ENCODE data around the gene HTRA1.

Gene HTRA1

GRCh38 chr10:122461367-122461728 is at the start of gene HTRA1:
TSS of gene HTRA1 (plus strand) at chr10:122461553. CDS start at chr10:122461653, 100 bp downstream.
- in situ Hi-C loops (cut with HindIII; ENCODE audit: low sequenced_read_pairs), result no loop called here
- H3K4me3 ChIP-seq (ENCODE audit: low read depth, low read length), result peak within 1 kb of the TSS; percentile 63
- no peak for DNase-seq (ENCODE audit: low read depth)
- no peak for TF ChIP-seq CTCF (IDR thresholded peaks at IDR 0.05; ENCODE audit: low read depth, low read length, missing control alignments)

- no peak overlapping the region for H3K4me3 ChIP-seq (ENCODE audit: low read depth, low read length)
- in situ Hi-C loops (cut with HindIII; ENCODE audit: low sequenced_read_pairs), result no loop called here
- no peak for TF ChIP-seq CTCF (IDR thresholded peaks at IDR 0.05; ENCODE audit: low read depth, low read length, missing control alignments)
- DNase-seq (ENCODE audit: low read depth), result no peak
Measured at GRCh38 chr10:122413327-122413726, 48.0 kb upstream of the HTRA1 start.

GRCh38 chr10:122417667-122418066 is 43.7 kb upstream of the HTRA1 start:
- no peak overlapping the region for H3K4me3 ChIP-seq (ENCODE audit: low read depth, low read length)
- no peak for DNase-seq (ENCODE audit: low read depth)
- no peak for TF ChIP-seq CTCF (IDR thresholded peaks at IDR 0.05; ENCODE audit: low read depth, low read length, missing control alignments)
- in situ Hi-C loops (cut with HindIII; ENCODE audit: low sequenced_read_pairs), result no loop called here

GRCh38 chr10:122419016-122419415 is 42.3 kb upstream of the HTRA1 start:
- H3K4me3 ChIP-seq (ENCODE audit: low read depth, low read length), result no peak overlapping the region
- in situ Hi-C loops (cut with HindIII; ENCODE audit: low sequenced_read_pairs), result no loop called here
- TF ChIP-seq CTCF (IDR thresholded peaks at IDR 0.05; ENCODE audit: low read depth, low read length, missing control alignments), result no peak
- DNase-seq (ENCODE audit: low read depth), result no peak

GRCh38 chr10:122419876-122420623 is 41.3 kb upstream of the HTRA1 start:
- in situ Hi-C loops (cut with HindIII; ENCODE audit: low sequenced_read_pairs), result no loop called here
- no peak overlapping the region for H3K4me3 ChIP-seq (ENCODE audit: low read depth, low read length)
- no peak for TF ChIP-seq CTCF (IDR thresholded peaks at IDR 0.05; ENCODE audit: low read depth, low read length, missing control alignments)
- peak; percentile 57 for DNase-seq (ENCODE audit: low read depth)

- H3K4me3 ChIP-seq (ENCODE audit: low read depth, low read length), result no peak overlapping the region
- in situ Hi-C loops (cut with HindIII; ENCODE audit: low sequenced_read_pairs), result no loop called here
- no peak for DNase-seq (ENCODE audit: low read depth)
- no peak for TF ChIP-seq CTCF (IDR thresholded peaks at IDR 0.05; ENCODE audit: low read depth, low read length, missing control alignments)
Measured at GRCh38 chr10:122420624-122421007, 40.7 kb upstream of the HTRA1 start.

Data from astrocyte of the cerebellum (primary cell).